GM18870 (cell line): ENCODE measurements around the gene PBRM1.

Source experiments
- ATAC-seq: cut with Tn5 transposase; IDR thresholded peaks from one replicate; pipeline ENCODE4 v1.9.1; 2021; ENCODE audit warnings: moderate library complexity; ENCODE audit not compliant: unreplicated experiment

PBRM1 gene

DNA sequence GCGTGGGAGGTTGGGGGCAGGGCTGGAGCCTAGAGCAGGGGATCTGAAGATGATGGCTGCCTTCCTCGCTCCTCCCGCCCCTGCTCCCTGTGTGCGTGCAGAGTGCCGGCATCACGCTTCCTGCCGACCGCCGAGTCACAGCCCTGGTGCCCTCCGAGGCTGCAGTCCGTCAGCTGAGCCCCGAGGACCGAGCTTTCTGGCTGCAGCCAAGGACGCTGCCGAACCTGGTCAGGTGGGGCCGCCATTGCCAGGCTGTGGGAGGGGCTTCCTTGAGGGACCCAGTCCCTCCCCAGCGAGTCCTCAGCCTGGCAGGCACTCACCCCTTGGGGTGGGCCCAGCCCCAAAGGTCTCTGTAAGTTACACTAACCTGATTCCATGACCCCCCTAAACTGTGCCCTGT, 173.0 kb downstream of the PBRM1 start:
- no peak for ATAC-seq

DNA sequence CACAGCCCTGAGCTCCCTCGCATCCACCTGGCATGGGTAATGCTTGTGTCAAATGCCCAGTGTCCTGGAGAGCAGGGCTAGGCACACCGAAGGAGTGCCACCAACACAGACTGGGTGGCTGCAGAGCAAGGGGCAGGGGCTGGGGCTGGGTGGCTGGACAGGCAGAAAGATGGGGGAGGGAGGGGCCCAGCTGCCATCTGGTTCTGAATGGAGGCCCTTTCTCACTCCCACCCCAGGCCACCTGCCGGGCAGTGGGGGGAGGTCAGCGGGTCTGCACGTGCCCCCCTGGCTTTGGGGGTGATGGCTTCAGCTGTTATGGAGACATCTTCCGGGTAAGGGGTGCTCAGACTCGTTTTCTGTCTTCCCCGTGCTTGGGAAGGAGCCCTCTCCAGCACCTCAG, 173.6 kb downstream of the PBRM1 start:
- ATAC-seq = no peak

DNA sequence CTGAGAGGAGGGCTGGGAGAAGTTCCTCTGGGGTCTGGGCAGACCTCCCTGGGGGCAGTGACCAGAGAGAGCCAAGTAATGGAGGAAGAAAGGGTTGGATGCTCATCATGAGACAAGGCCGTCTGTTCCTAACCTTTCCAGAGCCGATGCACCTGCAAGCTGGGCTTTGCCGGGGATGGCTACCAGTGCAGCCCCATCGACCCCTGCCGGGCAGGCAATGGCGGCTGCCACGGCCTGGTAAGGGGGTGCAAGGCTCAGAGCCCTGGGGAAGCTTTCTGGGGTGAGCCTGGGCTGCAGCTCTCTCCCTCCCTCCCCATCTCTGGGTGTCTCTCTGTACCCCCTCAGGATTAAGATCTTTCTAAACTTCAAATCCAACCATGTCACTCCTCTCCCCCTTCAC, 174.2 kb downstream of the PBRM1 start:
- ATAC-seq = no peak

DNA sequence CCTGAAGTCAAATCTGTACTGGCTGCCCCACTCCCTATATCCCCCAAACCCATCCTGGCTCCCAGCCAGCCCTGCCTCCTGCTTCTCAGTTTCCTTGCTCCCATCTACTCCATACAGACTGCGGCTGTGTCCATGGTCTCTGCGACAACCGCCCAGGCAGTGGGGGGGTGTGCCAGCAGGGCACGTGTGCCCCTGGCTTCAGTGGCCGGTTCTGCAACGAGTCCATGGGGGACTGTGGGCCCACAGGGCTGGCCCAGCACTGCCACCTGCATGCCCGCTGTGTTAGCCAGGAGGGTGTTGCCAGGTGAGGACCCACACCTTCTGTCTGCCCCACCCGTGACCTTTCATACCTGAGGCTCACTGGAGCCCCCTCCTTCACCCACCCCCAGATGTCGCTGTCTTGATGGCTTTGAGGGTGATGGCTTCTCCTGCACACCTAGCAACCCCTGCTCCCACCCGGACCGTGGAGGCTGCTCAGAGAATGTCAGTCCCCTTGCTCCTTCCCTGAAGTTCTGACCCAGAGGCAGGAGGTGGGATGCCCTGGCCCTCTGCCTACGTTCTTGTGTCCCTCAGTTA, 175.9 kb downstream of the PBRM1 start:
- ATAC-seq = no peak

DNA sequence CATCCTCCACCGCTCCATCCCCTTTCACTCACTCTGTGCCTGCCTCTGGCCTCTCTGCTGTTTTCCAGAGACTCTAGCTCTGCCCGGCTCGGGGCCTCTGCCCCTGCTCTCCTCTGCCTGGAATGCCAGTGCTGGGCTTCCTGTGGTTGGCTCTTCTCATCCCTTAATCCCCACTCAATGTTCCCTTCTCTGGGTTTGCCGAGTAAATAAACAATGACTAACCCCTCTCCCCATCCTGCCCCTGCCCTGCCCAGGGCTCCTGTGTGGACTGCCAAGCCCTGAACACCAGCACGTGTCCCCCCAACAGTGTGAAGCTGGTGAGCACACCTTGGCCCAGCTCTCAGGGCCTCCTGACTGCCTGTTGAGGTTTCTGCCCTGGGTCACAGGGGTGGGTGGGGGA, 178.4 kb downstream of the PBRM1 start:
- ATAC-seq = no peak

DNA sequence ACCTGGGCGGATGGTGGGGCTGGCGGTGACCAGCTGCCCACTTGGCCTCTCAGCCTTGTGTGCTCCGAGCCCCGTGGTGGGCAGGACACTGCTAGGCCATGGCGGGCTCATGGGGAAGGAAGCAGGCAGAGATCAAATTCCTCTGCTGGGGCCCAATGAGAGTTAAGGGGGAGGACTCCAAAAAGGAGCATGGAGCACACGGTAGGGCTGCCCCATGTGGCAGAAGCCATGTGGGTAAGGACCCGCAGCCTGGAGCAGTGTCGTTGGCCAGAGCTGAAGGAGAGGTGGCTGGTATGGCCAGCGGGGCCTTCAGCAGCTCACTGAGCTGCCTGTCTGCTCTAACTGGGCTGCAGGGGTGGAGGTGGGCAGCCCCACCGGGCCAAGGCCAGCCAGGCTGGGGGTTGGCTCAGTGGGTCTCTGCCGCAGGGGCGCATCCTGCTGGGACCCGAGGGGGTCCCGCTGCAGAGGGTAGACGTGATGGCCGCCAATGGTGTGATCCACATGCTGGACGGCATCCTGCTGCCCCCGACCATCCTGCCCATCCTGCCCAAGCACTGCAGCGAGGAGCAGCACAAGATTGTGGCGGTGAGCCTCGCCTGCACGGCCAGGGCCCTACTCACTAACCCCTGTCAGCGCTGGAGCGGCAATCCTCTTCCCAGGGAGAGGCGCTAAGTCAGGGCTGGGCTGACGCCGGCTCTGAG, 179.3 kb downstream of the PBRM1 start:
- no peak for ATAC-seq

DNA sequence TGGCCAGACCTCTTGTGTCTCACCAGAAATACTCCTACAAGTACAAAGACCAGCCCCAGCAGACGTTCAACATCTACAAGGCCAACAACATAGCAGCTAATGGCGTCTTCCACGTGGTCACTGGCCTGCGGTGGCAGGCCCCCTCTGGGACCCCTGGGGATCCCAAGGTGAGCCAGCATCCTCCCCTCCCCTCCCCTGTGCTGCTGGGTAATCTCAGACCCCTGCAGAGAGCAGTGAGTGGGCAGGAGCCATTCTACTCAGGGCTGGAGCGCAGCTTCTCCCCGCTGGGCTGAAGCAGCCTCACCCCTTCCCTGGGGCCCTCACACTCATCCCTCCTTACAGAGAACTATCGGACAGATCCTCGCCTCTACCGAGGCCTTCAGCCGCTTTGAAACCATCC, 180.7 kb downstream of the PBRM1 start:
- ATAC-seq = no peak

DNA sequence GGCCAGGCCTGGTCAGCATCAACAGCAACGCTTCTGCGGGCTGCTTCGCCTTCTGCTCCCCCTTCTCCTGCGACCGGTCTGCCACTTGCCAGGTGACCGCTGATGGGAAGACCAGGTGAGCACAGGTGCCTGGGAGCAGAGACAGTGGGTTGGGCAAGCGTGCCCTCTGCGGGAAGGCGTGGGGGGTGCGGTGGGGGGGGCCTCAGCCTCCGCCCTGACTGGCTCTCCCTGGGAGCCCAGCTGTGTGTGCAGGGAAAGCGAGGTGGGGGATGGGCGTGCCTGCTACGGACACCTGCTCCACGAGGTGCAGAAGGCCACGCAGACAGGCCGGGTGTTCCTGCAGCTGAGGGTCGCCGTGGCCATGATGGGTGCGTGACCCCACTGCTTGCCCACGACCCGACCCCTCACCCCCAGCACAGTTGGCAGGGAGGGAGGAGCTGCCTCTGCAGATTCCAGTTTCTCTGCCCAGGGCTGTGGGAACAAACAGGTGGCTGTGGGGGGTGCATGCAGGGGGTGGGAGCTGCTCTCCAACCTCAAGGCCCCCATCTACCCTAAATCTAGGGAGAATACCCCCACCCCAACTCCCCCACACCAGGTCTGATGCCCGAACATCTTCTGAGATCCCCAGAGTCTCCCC, 181.8 kb downstream of the PBRM1 start:
- no peak for ATAC-seq

DNA sequence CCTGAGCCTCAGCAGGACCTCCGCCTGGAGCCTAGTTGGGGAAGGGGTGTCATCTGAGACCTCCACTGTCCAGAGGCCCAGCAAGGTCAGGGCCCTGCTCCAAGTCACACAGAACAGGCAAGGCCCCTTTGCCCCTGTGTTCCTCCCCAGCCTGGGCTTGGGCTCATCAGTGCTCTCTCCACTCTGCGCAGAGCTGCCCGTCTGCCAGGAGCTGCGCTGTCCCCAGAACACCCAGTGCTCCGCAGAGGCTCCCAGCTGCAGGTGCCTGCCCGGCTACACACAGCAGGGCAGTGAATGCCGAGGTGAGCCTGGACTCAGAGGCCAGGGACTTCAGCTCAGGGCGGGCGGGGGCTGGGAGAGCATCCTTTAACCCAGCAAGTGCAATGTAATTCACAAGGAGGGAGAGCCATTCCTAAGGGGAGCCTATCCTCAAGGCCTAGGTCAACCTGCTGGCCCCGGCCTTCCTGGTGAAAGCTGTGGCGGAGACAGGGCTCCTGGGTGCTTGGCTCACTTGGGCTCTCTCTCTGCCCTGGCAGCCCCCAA, 182.8 kb downstream of the PBRM1 start:
- no peak for ATAC-seq

DNA sequence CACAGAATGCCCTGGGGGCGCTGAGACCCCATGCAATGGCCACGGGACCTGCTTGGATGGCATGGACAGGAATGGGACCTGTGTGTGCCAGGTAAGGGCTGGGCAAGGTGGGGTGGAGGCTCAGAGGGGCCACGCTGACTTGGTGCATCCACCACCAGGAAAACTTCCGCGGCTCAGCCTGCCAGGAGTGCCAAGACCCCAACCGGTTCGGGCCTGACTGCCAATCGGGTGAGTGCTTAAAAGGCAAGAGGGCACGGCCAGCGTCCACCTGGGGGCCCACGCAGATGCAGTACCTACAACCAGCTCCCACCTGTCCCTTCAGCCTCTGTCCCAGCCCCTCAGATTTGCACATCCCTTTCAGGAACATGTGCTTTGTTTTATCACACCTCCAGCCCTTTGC, 183.7 kb downstream of the PBRM1 start:
- ATAC-seq = no peak

DNA sequence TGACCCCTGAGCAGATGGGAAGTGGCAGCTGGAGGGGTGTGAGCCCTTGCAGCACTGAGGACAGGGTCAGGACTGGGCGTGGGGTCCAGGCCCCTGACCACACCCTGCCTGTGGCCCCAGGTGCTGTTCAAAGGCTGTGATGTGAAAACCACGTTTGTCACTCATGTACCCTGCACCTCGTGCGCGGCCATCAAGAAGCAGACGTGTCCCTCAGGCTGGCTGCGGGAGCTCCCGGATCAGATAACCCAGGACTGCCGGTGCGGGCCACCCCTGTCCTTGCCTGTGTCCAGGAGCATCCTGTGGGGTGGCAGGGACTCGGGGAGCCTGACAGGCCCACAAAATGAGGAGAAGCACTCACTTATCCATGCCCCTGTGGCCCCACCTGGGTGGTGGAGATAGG, 184.7 kb downstream of the PBRM1 start:
- no peak for ATAC-seq

DNA sequence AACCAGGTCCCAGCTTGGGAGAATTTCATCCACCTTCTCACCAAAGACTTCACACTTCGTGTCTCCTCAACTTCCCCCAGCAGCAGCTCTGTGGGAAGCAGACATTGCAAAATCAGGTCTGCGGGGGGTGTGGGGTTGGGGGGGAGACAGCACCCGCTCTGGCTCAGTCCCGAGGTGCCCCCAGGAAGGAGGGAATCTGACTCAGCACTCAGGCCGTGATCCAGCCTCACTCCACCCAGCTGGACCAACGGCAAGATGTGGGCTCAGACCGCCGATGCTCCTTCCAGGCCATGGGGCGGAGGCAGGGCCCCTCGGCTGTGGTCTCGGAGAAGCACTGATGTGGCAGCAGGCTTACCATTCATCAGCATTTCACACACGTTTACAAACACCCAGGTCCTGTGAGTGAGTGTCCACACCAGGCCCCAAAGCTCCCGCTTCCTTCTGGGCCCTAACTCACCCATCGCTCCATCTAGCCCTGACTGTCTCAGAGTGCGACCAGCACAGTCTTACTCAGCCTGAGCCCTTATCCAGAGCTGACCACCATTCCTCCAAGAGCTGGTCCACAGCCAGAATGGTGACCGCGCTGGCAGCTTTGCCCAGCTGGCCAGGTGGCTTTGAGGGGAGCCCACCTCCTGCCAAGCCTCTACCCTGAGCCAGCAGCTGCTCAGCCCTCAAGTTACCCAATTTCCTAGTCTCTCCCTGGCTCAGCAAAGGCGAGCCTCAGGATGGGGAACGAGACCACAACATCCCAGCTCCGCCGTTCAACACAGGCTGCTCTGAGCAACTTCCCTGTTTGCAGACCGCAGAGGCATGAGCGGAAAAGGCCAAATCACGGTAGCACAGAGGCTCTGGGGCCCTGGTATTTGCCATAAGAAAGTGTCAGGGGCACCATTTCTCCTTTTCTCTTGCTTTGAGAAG, 187.3 kb downstream of the PBRM1 start:
- ATAC-seq = no peak

DNA sequence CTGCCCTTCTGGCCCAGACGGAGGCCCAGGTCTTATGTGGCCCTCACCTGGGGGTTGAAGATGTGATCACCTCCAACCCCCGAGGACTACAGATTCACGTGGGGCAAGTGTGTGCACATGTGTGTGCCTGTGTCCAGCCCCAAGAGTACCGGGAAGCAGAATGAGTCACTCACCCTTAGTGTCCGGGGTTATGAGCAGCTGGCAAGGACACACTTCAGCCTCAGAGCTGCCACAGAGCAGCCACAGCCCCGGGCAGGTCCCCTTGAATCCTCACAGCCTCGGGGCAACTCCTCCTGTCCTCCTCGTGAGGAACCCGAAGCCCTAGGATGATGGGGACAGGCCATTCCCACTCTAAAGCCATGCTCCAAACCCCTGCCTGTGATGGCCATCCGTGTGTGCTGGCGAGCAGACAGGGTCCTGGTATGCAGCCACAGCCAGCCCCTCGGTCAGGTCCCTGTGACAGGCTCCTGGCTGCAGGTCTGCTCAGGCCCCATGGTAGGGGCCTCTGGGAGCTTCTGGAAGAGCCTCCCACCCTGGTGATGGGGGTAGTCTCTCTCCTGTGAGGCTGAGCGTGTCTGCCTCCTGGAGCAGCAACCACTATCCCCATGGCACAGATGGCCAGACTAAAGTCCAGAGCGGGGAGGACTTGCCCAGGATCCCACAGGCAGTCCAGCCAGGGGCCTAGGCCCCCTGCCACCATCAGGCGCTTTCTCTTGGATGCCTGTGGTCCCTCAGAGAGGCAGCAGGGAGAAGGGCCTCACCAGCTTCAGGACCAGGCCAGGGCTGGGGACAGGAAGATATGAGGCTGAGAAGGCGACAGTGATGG, 189.7 kb downstream of the PBRM1 start:
- ATAC-seq = no peak
